ENCODE measurements around the gene SPRR1A.

- TF ChIP-seq TAF1 (IDR thresholded peaks at IDR 0.05; ENCODE audit: borderline replicate concordance, insufficient read depth, low read length), result no peak
- no peak for TF ChIP-seq POLR2AphosphoS5 (IDR thresholded peaks at IDR 0.05; ENCODE audit: low read depth, low read length)
Measured at GRCh38 chr1:152954436-152954835, 29.4 kb upstream of the SPRR1A start.

Measured in PFSK-1 (cell line).